HepG2 (cell line): ENCODE results near the gene RPS2. TPM values are rescaled to one million over a fixed set of nuclear protein-coding genes. Genes with fewer than 3 reads are reported as not detected.

Source experiments
- ATAC-seq: fragments of 200-7000 bp; cut with Tn5 transposase; 3 replicates; pipeline ENCODE4 v1.9.1; 2020; ENCODE audit warnings: mild to moderate bottlenecking, moderate library complexity
- BruUV-seq: library from RNA; stranded (reverse); fragments of 400-500 nt; replicated peaks from 2 replicates; lab custom pipeline; 2021; lab: Mats Ljungman, UMichigan
- CTCF ChIA-PET: fragments of 300-600 bp; formaldehyde crosslinking; extraction: SDS; loops from one replicate; lab custom pipeline; 2021; ENCODE audit warnings: low total read pairs, inconsistent platforms, low intra/inter-chr PET ratio; lab: Yijun Ruan, JAX
- POLR2A ChIA-PET: fragments of 350-600 bp; sonication (Branson Sonifier 250); formaldehyde crosslinking; loops from one replicate; lab custom pipeline; 2020; ENCODE audit warnings: antibody characterized with exemption, inconsistent platforms; lab: Yijun Ruan, JAX
- DNase-seq: peaks from one replicate; pipeline ENCODE4 v3.0.0-alpha.2; 2015; ENCODE audit warnings: low spot score
- FAIRE-seq: peaks from 3 replicates; lab custom pipeline; 2011; peaks lifted over from hg19 to GRCh38; lab: Jason Lieb, UNC
- H2AFZ ChIP-seq: one replicate; pipeline ENCODE4 v1.6.1; 2011; ENCODE audit warnings: low read length, inconsistent platforms
- H3K27ac ChIP-seq: fragments of 300-600 bp; 3 replicates; pipeline ENCODE4 v1.8.0; 2011; ENCODE audit warnings: mixed run types, mild to moderate bottlenecking, mixed read lengths, low read length, inconsistent platforms; ENCODE audit not compliant: insufficient read depth; ENCODE audit errors: extremely low read length
- H3K27me3 ChIP-seq, 2 experiments: fragments of 200-600 bp in 1 of 2; 2 replicates in 1 of 2; 3 replicates in 1 of 2; pipeline versions ENCODE4 v1.6.0 to v1.8.0; 2011; ENCODE audit warnings: low read length in 2 of 2, mild to moderate bottlenecking in 2 of 2, moderate library complexity in 2 of 2, inconsistent platforms in 1 of 2; ENCODE audit not compliant: insufficient read depth in 2 of 2, control insufficient read depth in 1 of 2
- H3K36me3 ChIP-seq, 2 experiments: fragments of 200-600 bp in 1 of 2; replicated peaks in 1 of 2; 2 replicates in 1 of 2; 3 replicates in 1 of 2; pipeline versions ENCODE4 v1.5.1 to v1.8.0; 2011; ENCODE audit warnings: low read length in 2 of 2, inconsistent platforms in 1 of 2; ENCODE audit not compliant: insufficient read depth in 2 of 2, control insufficient read depth in 1 of 2
- H3K4me1 ChIP-seq: 2 replicates; pipeline ENCODE4 v1.5.1; 2012; ENCODE audit warnings: low read length, inconsistent platforms; ENCODE audit not compliant: insufficient read depth
- H3K4me2 ChIP-seq: 2 replicates; pipeline ENCODE4 v1.6.0; 2011; ENCODE audit warnings: low read depth, low read length, inconsistent platforms
- H3K4me3 ChIP-seq, 3 experiments: fragments of 200-600 bp in 1 of 3; sonication (generic), shearing (Covaris generic) in 1 of 3; replicated peaks in 1 of 3; 2 replicates each; pipeline ENCODE4 v1.5.1; 2011 to 2016; ENCODE audit warnings: low read length in 3 of 3, inconsistent platforms in 2 of 3, low read depth in 2 of 3, mild to moderate bottlenecking in 2 of 3, control low read depth in 1 of 3, mixed read lengths in 1 of 3; ENCODE audit not compliant: insufficient read depth in 1 of 3
- H3K79me2 ChIP-seq: one replicate; pipeline ENCODE4 v1.6.1; 2011; ENCODE audit warnings: low read length, inconsistent platforms; ENCODE audit not compliant: insufficient read depth
- H3K9ac ChIP-seq: 2 replicates; pipeline ENCODE4 v1.6.0; 2011; ENCODE audit warnings: mild to moderate bottlenecking, low read depth, low read length, inconsistent platforms; ENCODE audit not compliant: insufficient read depth
- H3K9me3 ChIP-seq: 2 replicates; pipeline ENCODE4 v1.5.1; 2012; ENCODE audit warnings: mild to moderate bottlenecking, low read length
- H4K20me1 ChIP-seq: 2 replicates; pipeline ENCODE4 v1.6.0; 2011; ENCODE audit warnings: inconsistent platforms, mild to moderate bottlenecking, low read length, moderate library complexity; ENCODE audit not compliant: insufficient read depth
- CERS6 ChIP-seq: sonication (generic); formaldehyde crosslinking; IDR thresholded peaks from 2 replicates; pipeline ENCODE4 v1.5.0; 2020; ENCODE audit warnings: missing genetic modification reagents
- EED ChIP-seq: sonication (generic); formaldehyde crosslinking; IDR thresholded peaks from 2 replicates; pipeline ENCODE4 v1.5.0; 2020; ENCODE audit warnings: mild to moderate bottlenecking, missing genetic modification reagents
- IKZF4 ChIP-seq: sonication (generic); formaldehyde crosslinking; IDR thresholded peaks from 2 replicates; pipeline ENCODE4 v1.5.1; 2020; ENCODE audit warnings: borderline replicate concordance, mild to moderate bottlenecking, low read depth, missing genetic modification reagents; ENCODE audit errors: not compliant biosample characterization
- KDM5A ChIP-seq: fragments of 200-600 bp; sonication (generic); IDR thresholded peaks from 2 replicates; pipeline ENCODE4 v1.7.0; 2018; ENCODE audit warnings: antibody characterized with exemption, mild to moderate bottlenecking, low read length, borderline replicate concordance
- KDM5B ChIP-seq: sonication (generic); formaldehyde crosslinking; IDR thresholded peaks from 2 replicates; pipeline ENCODE4 v1.4.0; 2020; ENCODE audit warnings: missing genetic modification reagents, mild to moderate bottlenecking, borderline replicate concordance
- MXI1 ChIP-seq: IDR thresholded peaks from 3 replicates; pipeline ENCODE4 v1.6.1; 2012; ENCODE audit warnings: low read depth, low read length, inconsistent platforms, borderline replicate concordance
- NCOA1 ChIP-seq: sonication (generic); formaldehyde crosslinking; IDR thresholded peaks from 2 replicates; pipeline ENCODE4 v1.9.0; 2021; ENCODE audit warnings: missing genetic modification reagents
- PCBP1 ChIP-seq: fragments of 200-400 bp; formaldehyde crosslinking; IDR thresholded peaks from 2 replicates; pipeline ENCODE4 v1.6.1; 2017; ENCODE audit warnings: mild to moderate bottlenecking, low read depth, low read length, borderline replicate concordance
- ZNF7 ChIP-seq: IDR thresholded peaks from 2 replicates; pipeline ENCODE4 v1.6.1; 2016; ENCODE audit warnings: missing biosample characterization, missing genetic modification reagents
- WGBS: methylation state at CpG from one replicate; pipeline ENCODE4 v1.1.6; 2017; ENCODE audit warnings: low lambda C conversion rate; 5-methylcytosine and 5-hydroxymethylcytosine counted together
- in situ Hi-C: cut with HindIII; loops from 2 replicates; pipeline ENCODE4 v1.10.0; 2017; ENCODE audit warnings: low pct_unique_long_range_greater_than_20kb; ENCODE audit not compliant: extremely low pct_ligation_motif_present
- intact Hi-C: fragments of 100-400 bp; cut with micrococcal nuclease; formaldehyde crosslinking; loops from one replicate; pipeline ENCODE4 v1.10.0; 2022; ENCODE audit not compliant: unreplicated experiment
- polyA plus RNA-seq, 8 experiments: library from polyadenylated mRNA; depleted of rRNA in 3 of 8; stranded (reverse) in 7 of 8; unstranded in 1 of 8; fragments of >200 nt; fragmentation: Illumina TruSeq in 4 of 8; extraction: Trizol in 4 of 8; gene quantifications; 2 replicates each; pipeline versions ENCODE4 v1.2.1 to v1.2.3, GENCODE V29; 2011 to 2016; ENCODE audit warnings: low read depth in 4 of 8, missing spikeins in 1 of 8, mixed read lengths in 1 of 8; ENCODE audit not compliant: insufficient read depth in 1 of 8
- total RNA-seq, 5 experiments: library from RNA; depleted of rRNA; stranded (reverse); fragments of >200 nt; fragmentation: Illumina TruSeq; extraction: Trizol; gene quantifications; 2 replicates each; pipeline ENCODE4 v1.2.3, GENCODE V29; 2016; ENCODE audit warnings: low read depth in 1 of 5
- TF ChIP-seq, protein P1 (sequence below): sonication (generic); formaldehyde crosslinking; IDR thresholded peaks from 2 replicates; pipeline ENCODE4 v1.8.1; 2023; ENCODE audit warnings: mild to moderate bottlenecking, missing genetic modification reagents, borderline replicate concordance
- TF ChIP-seq, protein P2 (sequence below): sonication (generic); formaldehyde crosslinking; IDR thresholded peaks from 2 replicates; pipeline ENCODE4 v1.4.0; 2020; ENCODE audit warnings: missing genetic modification reagents, borderline replicate concordance
- TF ChIP-seq, protein P3 (sequence below): sonication (generic); formaldehyde crosslinking; IDR thresholded peaks from 2 replicates; pipeline ENCODE4 v1.4.0; 2020; ENCODE audit warnings: missing genetic modification reagents, low read depth, mild to moderate bottlenecking, borderline replicate concordance

Gene RPS2
- total and polyA plus RNA-seq, 2 of the 13 experiments (the other 11 are each of a cell fraction or from before 2014, with no cell fraction given) = 1,908 to 4,514 TPM

- intact Hi-C loops (no loop called here), in situ Hi-C loops (no loop called here)
- BruUV-seq = no TSS peak
- Histone ChIP-seq H3K4me3 (no peak overlapping the region), H3K79me2 (peaks cover 13% of the 10 kb centered on the region), H3K4me2 (0 out of 2 replicates have a peak overlapping the region, but pooled peaks have one; percentile 8), H2AFZ (no peak overlapping the region), H3K9ac (peak overlapping the region; percentile 13; the same call in 1 of the 2 replicates), H3K9me3 (no peaks in the 10 kb centered on the region), H4K20me1 (no peaks in the 10 kb centered on the region; the same call in 1 of the 2 replicates), H3K4me1 (peaks cover 38% of the 10 kb centered on the region), H3K27ac (no peak overlapping the region), H3K27me3 (peaks cover 0 to 5% of the 10 kb centered on the region in 2 experiments; a peak in 1 of 5 replicates), H3K36me3 (no peaks in the 10 kb centered on the region)
- FAIRE-seq (no peak), ATAC-seq (peak; percentile 42), DNase-seq (no peak)
- CTCF ChIA-PET = no interaction called here
- 66% methylated on average over 18 of the region's 38 CpGs for WGBS
- POLR2A ChIA-PET = interaction anchor here (1.0 to 3.2 kb wide), 9 partner anchors 9 to 1141 kb away, joined by 3 to 18 read pairs (median 4); partner anchors contain the start of genes RPS2, TBL3 and TRAF7
- TF ChIP-seq ZNF7 (CRISPR knock-in tag) (no peak), KDM5B (no peak), KDM5A (no peak), EED (CRISPR knock-in tag) (no peak), PCBP1 (no peak), IKZF4 (CRISPR knock-in tag) (no peak), CERS6 (CRISPR knock-in tag) (no peak), NCOA1 (CRISPR knock-in tag) (no peak), MXI1 (peak; percentile 48; the same call in 2 of the 3 replicates)
- TF ChIP-seq, protein P1, sequence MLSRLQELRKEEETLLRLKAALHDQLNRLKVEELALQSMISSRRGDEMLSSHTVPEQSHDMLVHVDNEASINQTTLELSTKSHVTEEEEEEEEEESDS = no peak
- TF ChIP-seq, protein P2, sequence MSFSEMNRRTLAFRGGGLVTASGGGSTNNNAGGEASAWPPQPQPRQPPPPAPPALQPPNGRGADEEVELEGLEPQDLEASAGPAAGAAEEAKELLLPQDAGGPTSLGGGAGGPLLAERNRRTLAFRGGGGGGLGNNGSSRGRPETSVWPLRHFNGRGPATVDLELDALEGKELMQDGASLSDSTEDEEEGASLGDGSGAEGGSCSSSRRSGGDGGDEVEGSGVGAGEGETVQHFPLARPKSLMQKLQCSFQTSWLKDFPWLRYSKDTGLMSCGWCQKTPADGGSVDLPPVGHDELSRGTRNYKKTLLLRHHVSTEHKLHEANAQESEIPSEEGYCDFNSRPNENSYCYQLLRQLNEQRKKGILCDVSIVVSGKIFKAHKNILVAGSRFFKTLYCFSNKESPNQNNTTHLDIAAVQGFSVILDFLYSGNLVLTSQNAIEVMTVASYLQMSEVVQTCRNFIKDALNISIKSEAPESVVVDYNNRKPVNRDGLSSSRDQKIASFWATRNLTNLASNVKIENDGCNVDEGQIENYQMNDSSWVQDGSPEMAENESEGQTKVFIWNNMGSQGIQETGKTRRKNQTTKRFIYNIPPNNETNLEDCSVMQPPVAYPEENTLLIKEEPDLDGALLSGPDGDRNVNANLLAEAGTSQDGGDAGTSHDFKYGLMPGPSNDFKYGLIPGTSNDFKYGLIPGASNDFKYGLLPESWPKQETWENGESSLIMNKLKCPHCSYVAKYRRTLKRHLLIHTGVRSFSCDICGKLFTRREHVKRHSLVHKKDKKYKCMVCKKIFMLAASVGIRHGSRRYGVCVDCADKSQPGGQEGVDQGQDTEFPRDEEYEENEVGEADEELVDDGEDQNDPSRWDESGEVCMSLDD (CRISPR knock-in tag) = no peak
- TF ChIP-seq, protein P3, sequence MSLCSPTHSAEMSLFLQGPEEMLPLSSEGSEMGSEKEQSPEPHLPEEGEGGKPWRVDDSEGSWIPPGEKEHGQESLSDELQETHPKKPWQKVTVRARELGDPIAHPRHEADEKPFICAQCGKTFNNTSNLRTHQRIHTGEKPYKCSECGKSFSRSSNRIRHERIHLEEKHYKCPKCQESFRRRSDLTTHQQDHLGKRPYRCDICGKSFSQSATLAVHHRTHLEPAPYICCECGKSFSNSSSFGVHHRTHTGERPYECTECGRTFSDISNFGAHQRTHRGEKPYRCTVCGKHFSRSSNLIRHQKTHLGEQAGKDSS (CRISPR knock-in tag) = no peak
These were observed 17.9 kb downstream of the RPS2 start for GRCh38 chr16:1946495-1947368.
